GM23338 (cell line): ENCODE data around the gene STAT4. TPM values are rescaled to one million over a fixed set of nuclear protein-coding genes. Genes with fewer than 3 reads are reported as not detected.

Experiments used
- ATAC-seq: fragments of 200-7000 bp; cut with Tn5 transposase; 3 replicates; pipeline ENCODE4 v1.9.1; 2020
- DNase-seq: peaks from one replicate; pipeline ENCODE4 v3.0.0-alpha.2; 2015; ENCODE audit warnings: low spot score
- H2AFZ ChIP-seq: fragments of 200-600 bp; sonication (generic); 2 replicates; pipeline ENCODE4 v1.8.0; 2016; ENCODE audit warnings: antibody characterized with exemption, mild to moderate bottlenecking, moderate library complexity
- H3F3A ChIP-seq: fragments of 200-600 bp; sonication (generic); replicated peaks from 2 replicates; pipeline ENCODE4 v1.8.0; 2017; ENCODE audit warnings: antibody characterized with exemption, mixed run types, low read depth
- H3K27ac ChIP-seq: fragments of 200-600 bp; sonication (generic); 2 replicates; pipeline ENCODE4 v1.6.1; 2016; ENCODE audit warnings: low read depth
- H3K27me3 ChIP-seq: fragments of 200-600 bp; sonication (generic); 2 replicates; pipeline ENCODE4 v1.8.0; 2016; ENCODE audit warnings: mild to moderate bottlenecking, mixed run types, moderate library complexity; ENCODE audit not compliant: insufficient read depth
- H3K36me3 ChIP-seq: fragments of 200-600 bp; sonication (generic); 2 replicates; pipeline ENCODE4 v1.8.0; 2016; ENCODE audit warnings: mild to moderate bottlenecking; ENCODE audit not compliant: insufficient read depth
- H3K4me1 ChIP-seq: fragments of 200-600 bp; sonication (generic); 2 replicates; pipeline ENCODE4 v1.8.0; 2016; ENCODE audit warnings: mild to moderate bottlenecking, moderate library complexity; ENCODE audit not compliant: insufficient read depth
- H3K4me2 ChIP-seq: fragments of 200-600 bp; sonication (generic); 2 replicates; pipeline ENCODE4 v1.7.1; 2017; ENCODE audit warnings: mixed run types
- H3K4me3 ChIP-seq: fragments of 200-600 bp; sonication (generic); 2 replicates; pipeline ENCODE4 v1.6.1; 2016; ENCODE audit warnings: mixed run types
- H3K79me2 ChIP-seq: fragments of 200-600 bp; sonication (generic); replicated peaks from 2 replicates; pipeline ENCODE4 v1.8.0; 2017; ENCODE audit warnings: mild to moderate bottlenecking; ENCODE audit not compliant: insufficient read depth
- H3K9me2 ChIP-seq: fragments of 200-600 bp; sonication (generic); 2 replicates; pipeline ENCODE4 v1.8.0; 2017; ENCODE audit not compliant: insufficient read depth
- H4K20me1 ChIP-seq: fragments of 200-600 bp; sonication (generic); replicated peaks from 2 replicates; pipeline ENCODE4 v1.8.0; 2017; ENCODE audit warnings: mild to moderate bottlenecking; ENCODE audit not compliant: insufficient read depth
- H3K27ac Mint-ChIP-seq: 2 replicates; pipeline ENCODE4 v1.8.0; 2020; ENCODE audit warnings: inconsistent platforms, mild to moderate bottlenecking, moderate library complexity, mixed read lengths
- H3K27me3 Mint-ChIP-seq: 3 replicates; pipeline ENCODE4 v1.8.0; 2022; ENCODE audit warnings: low read depth, mild to moderate bottlenecking, moderate library complexity, mixed read lengths, inconsistent platforms; ENCODE audit not compliant: insufficient read depth, poor library complexity
- H3K36me3 Mint-ChIP-seq: 3 replicates; pipeline ENCODE4 v1.8.0; 2021; ENCODE audit warnings: low read depth, mild to moderate bottlenecking, inconsistent platforms, moderate library complexity, mixed read lengths
- H3K4me1 Mint-ChIP-seq: 3 replicates; pipeline ENCODE4 v1.8.0; 2020; ENCODE audit warnings: mild to moderate bottlenecking, inconsistent platforms, mixed read lengths
- H3K4me3 Mint-ChIP-seq: 3 replicates; pipeline ENCODE4 v1.8.0; 2021; ENCODE audit warnings: moderate library complexity, mild to moderate bottlenecking, inconsistent platforms, mixed read lengths
- H3K9me3 Mint-ChIP-seq: 3 replicates; pipeline ENCODE4 v1.8.0; 2020; ENCODE audit warnings: moderate library complexity, mild to moderate bottlenecking, inconsistent platforms, mixed read lengths
- CREB1 ChIP-seq: fragments of 250-450 bp; sonication (Bioruptor Pico); IDR thresholded peaks from 2 replicates; pipeline ENCODE4 v1.5.0; 2020; ENCODE audit warnings: low read depth, mild to moderate bottlenecking, moderate library complexity
- EZH2 ChIP-seq: fragments of 200-600 bp; sonication (generic); IDR thresholded peaks from one replicate; pipeline ENCODE4 v1.8.0; 2017; ENCODE audit warnings: antibody characterized with exemption, mild to moderate bottlenecking, low read depth; ENCODE audit not compliant: unreplicated experiment
- JUNB ChIP-seq: IDR thresholded peaks from one replicate; pipeline ENCODE4 v1.6.1; 2016; ENCODE audit warnings: antibody characterized with exemption; ENCODE audit not compliant: unreplicated experiment
- NANOG ChIP-seq: IDR thresholded peaks from 2 replicates; pipeline ENCODE4 v1.6.1; 2016; ENCODE audit warnings: antibody characterized with exemption, borderline replicate concordance
- POLR2AphosphoS5 ChIP-seq: IDR thresholded peaks from 2 replicates; pipeline ENCODE4 v1.6.1; 2016; ENCODE audit warnings: antibody characterized with exemption, low read depth
- STAT1 ChIP-seq: IDR thresholded peaks from one replicate; pipeline ENCODE4 v1.6.1; 2016; ENCODE audit warnings: antibody characterized with exemption; ENCODE audit not compliant: unreplicated experiment
- ZNF114 ChIP-seq: fragments of 250-450 bp; sonication (Bioruptor Pico); IDR thresholded peaks from 2 replicates; pipeline ENCODE4 v1.5.0; 2020; ENCODE audit warnings: mild to moderate bottlenecking, moderate library complexity
- ZNF331 ChIP-seq: fragments of 250-450 bp; sonication (Bioruptor Pico); IDR thresholded peaks from 2 replicates; pipeline ENCODE4 v1.5.0; 2020; ENCODE audit warnings: low read depth, mild to moderate bottlenecking, moderate library complexity
- ZNF462 ChIP-seq: fragments of 250-450 bp; sonication (Bioruptor Pico); IDR thresholded peaks from 2 replicates; pipeline ENCODE4 v1.5.0; 2020; ENCODE audit warnings: mild to moderate bottlenecking, moderate library complexity
- polyA plus RNA-seq: library from polyadenylated mRNA; unstranded; fragments of >200 nt; fragmentation: Nextera tagmentation; extraction: Ambion mirVana; gene quantifications from 2 replicates; pipeline ENCODE4 v1.2.1, GENCODE V29; 2016
- total RNA-seq: library from RNA; depleted of rRNA; stranded (reverse); fragments of >200 nt; shearing (Covaris generic); gene quantifications from 2 replicates; pipeline ENCODE4 v1.2.3, GENCODE V29; 2014
- TF ChIP-seq, protein P1 (sequence below): IDR thresholded peaks from one replicate; pipeline ENCODE4 v1.6.1; 2018; ENCODE audit warnings: antibody characterized with exemption; ENCODE audit not compliant: unreplicated experiment

STAT4 gene
- total and polyA plus RNA-seq, 2 experiments from 2014 or later = 0.52 to 0.86 TPM

- TF ChIP-seq, protein P1, sequence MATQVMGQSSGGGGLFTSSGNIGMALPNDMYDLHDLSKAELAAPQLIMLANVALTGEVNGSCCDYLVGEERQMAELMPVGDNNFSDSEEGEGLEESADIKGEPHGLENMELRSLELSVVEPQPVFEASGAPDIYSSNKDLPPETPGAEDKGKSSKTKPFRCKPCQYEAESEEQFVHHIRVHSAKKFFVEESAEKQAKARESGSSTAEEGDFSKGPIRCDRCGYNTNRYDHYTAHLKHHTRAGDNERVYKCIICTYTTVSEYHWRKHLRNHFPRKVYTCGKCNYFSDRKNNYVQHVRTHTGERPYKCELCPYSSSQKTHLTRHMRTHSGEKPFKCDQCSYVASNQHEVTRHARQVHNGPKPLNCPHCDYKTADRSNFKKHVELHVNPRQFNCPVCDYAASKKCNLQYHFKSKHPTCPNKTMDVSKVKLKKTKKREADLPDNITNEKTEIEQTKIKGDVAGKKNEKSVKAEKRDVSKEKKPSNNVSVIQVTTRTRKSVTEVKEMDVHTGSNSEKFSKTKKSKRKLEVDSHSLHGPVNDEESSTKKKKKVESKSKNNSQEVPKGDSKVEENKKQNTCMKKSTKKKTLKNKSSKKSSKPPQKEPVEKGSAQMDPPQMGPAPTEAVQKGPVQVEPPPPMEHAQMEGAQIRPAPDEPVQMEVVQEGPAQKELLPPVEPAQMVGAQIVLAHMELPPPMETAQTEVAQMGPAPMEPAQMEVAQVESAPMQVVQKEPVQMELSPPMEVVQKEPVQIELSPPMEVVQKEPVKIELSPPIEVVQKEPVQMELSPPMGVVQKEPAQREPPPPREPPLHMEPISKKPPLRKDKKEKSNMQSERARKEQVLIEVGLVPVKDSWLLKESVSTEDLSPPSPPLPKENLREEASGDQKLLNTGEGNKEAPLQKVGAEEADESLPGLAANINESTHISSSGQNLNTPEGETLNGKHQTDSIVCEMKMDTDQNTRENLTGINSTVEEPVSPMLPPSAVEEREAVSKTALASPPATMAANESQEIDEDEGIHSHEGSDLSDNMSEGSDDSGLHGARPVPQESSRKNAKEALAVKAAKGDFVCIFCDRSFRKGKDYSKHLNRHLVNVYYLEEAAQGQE = no peak
- no peak for TF ChIP-seq ZNF114
- TF ChIP-seq ZNF331 = no peak
- TF ChIP-seq CREB1 (CRISPR knock-in tag) = no peak
- TF ChIP-seq EZH2 = no peak
- TF ChIP-seq JUNB = no peak
- no peak for TF ChIP-seq STAT1
- TF ChIP-seq POLR2AphosphoS5 = no peak
- TF ChIP-seq NANOG = no peak
- no peak for TF ChIP-seq ZNF462 (CRISPR knock-in tag)
- Histone ChIP-seq H3K27ac (no peak overlapping the region), H4K20me1 (no peaks in the 10 kb centered on the region), H3K4me2 (no peak overlapping the region), H3K36me3 (no peaks in the 10 kb centered on the region), H3F3A (no peaks in the 10 kb centered on the region), H3K27me3 (no peaks in the 10 kb centered on the region), H3K79me2 (no peaks in the 10 kb centered on the region), H3K4me3 (no peak overlapping the region), H2AFZ (peak overlapping the region; percentile 4; the same call in 1 of the 2 replicates), H3K4me1 (no peaks in the 10 kb centered on the region), H3K9me2 (no peaks in the 10 kb centered on the region)
- DNase-seq = no peak
- no peak overlapping the region for H3K27ac Mint-ChIP-seq
- peaks cover 6% of the 10 kb centered on the region; the same call in 1 of the 3 replicates for H3K4me1 Mint-ChIP-seq
- ATAC-seq = no peak
- H3K9me3 Mint-ChIP-seq = no peaks in the 10 kb centered on the region
- H3K36me3 Mint-ChIP-seq = no peaks in the 10 kb centered on the region
- no peaks in the 10 kb centered on the region for H3K27me3 Mint-ChIP-seq
- no peak overlapping the region for H3K4me3 Mint-ChIP-seq
Measured at GRCh38 chr2:191189112-191189635, 38.4 kb upstream of the STAT4 start.
